GM21515 (cell line): ENCODE measurements around the gene HEATR5A.
"Not testable (repeated sequence)": the region's sequence is repeated elsewhere in the genome, so short reads cannot be mapped to it uniquely, and the experiment has no call there.

Experiments
- ATAC-seq: cut with Tn5 transposase; IDR thresholded peaks from one replicate; pipeline ENCODE4 v1.9.1; 2021; ENCODE audit not compliant: unreplicated experiment

Gene HEATR5A

GRCh38 chr14:31391473-31391872, 28.9 kb downstream of the HEATR5A start:
- no peak for ATAC-seq

GRCh38 chr14:31389946-31390345, 30.4 kb downstream of the HEATR5A start:
- no peak for ATAC-seq

GRCh38 chr14:31388687-31389413, 31.5 kb downstream of the HEATR5A start:
- no peak for ATAC-seq

- ATAC-seq, result no peak
These were observed 33.3 kb downstream of the HEATR5A start for GRCh38 chr14:31387091-31387490.

- ATAC-seq, result no peak
These were observed 34.1 kb downstream of the HEATR5A start for GRCh38 chr14:31386271-31386670.

DNA sequence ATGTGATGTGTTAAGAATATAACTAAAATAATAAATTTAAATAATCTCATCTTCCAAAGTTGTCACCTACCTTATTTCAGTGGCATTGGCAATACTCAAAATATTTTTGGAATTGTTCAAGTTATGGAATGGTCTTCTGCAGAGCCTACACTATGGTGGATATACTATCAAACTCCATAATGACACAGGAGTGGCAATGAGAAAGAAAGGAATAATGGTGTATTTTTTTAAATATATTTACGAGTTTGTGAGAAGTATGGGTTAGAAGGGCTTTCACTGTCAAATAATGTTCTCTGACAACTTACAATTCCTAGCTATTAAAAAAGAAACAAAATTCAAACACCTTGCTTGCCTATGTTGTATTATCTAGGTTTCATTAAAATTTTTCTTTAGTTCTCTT, 38.1 kb downstream of the HEATR5A start:
- no peak for ATAC-seq

- no peak for ATAC-seq
These were observed 40.2 kb downstream of the HEATR5A start for GRCh38 chr14:31380106-31380505.

- not testable (repeated sequence) for ATAC-seq
These were observed 41.0 kb downstream of the HEATR5A start for GRCh38 chr14:31379125-31379947.

GRCh38 chr14:31377433-31377832, 42.9 kb downstream of the HEATR5A start:
- no peak for ATAC-seq

DNA sequence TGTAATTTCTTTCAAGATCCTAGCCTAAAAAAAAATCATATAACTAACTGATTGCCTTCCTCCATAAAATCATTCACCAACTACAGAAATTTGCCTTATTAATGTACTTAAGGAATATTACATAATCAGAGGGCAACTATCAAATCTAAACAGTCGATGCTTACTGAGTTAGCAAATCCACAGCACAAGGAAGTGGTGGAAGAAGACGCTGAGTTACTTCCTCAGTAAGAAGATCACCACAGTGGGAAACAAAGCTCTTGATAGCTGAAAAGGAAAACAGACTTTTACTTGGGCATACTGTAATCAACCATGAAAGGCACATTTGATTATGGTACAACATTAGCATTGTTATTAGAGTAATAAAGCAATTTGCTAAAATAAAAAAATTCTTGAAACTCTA, 48.7 kb downstream of the HEATR5A start:
- no peak for ATAC-seq

DNA sequence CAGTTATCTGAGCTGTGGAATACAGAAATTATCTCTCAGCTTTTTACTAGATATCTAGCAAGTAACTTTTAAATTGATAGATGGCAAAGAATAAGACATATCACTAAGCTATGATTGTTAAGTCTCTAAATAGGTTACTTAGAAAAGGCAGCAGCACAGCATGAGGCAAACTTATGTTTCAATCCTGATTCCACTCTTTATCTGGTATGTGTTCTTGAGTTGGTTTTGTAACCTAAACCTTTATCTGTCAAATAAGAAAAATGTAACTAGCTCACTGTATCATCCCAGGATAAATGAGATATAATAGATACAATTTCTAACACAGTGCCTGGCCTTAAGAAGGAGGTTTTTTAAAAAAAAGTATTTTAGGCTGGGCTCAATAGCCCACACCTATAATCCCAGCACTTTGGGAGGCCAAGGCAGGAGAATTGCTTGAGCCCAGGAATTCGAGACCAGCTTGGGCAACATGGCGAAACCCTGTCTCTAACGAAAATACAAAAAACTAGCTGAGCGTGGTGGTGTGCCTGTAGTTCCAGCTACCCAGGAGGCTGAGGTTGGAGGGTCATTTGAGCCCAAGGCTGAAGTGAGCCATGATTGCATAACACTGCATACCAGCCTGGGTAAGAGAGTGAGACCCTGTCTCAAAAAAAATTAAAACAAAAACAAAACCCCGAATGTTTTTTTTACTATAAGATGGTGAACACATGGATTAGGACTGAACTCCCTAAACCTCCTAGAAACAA, 56.8 kb downstream of the HEATR5A start:
- no peak for ATAC-seq

DNA sequence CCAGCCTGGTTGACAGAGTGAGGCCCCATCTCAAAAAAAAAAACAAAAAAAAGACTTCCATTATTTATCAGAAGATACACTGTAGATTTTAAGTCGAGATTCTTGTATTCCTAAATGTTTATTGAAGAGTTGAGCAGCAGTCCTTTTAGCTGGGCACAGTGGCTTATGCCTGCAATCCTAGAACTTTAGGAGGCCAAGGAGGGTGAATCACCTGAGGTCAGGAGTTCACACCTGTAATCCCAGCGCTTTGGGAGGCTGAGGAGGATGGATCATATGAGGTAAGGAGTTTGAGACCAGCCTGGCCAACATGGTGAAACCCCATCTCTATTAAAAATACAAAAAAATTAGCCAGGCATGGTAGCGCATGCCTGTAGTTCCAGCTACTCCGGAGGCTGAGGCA, 57.6 kb downstream of the HEATR5A start:
- no peak for ATAC-seq

- ATAC-seq, result not testable (repeated sequence)
These were observed 58.6 kb downstream of the HEATR5A start for GRCh38 chr14:31361761-31362160.

GRCh38 chr14:31360919-31361662, 59.3 kb downstream of the HEATR5A start:
- ATAC-seq, result no peak

DNA sequence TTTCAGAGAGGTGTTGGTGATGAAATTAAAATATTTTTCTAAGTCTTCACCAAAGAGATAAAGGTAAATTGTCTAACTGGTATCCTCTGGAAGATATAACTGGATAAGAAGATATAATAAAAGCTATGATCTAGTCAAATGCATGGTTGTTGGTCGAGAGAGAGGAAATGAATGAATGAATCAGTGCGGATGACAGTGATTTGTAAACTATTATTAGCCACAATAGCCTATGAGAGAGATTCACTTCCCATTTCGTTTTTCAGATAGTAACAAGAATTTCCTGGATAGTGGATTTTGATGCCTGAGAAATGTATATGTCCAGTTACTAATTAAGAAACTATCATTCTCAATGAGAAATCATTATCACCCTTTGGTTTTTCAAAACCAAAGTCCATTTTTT, 63.1 kb downstream of the HEATR5A start:
- ATAC-seq, result no peak

GRCh38 chr14:31346097-31346496, 74.3 kb downstream of the HEATR5A start:
- no peak for ATAC-seq

DNA sequence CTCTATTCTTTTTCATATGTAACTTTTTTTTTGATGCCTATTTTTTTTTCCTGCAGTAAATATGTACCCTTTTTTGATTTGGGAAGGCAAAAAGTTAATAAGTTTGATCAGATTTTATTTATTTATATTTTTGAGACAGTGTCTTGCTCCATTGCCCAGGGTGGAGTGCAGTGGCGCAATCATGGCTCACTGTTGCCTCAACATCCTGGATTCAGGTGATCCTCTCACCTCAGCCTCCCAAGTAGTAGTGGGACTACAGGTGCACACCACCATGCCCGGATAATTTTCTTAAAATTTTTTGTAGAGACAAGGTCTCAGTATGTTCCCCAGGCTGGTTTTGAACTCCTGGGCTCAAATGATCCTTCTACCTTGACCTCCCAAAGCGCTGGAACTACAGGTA, 79.1 kb downstream of the HEATR5A start:
- ATAC-seq, result no peak

GRCh38 chr14:31340297-31341063, 79.9 kb downstream of the HEATR5A start:
- ATAC-seq, result no peak

- ATAC-seq, result no peak
These were observed 80.6 kb downstream of the HEATR5A start for GRCh38 chr14:31339743-31340142.

DNA sequence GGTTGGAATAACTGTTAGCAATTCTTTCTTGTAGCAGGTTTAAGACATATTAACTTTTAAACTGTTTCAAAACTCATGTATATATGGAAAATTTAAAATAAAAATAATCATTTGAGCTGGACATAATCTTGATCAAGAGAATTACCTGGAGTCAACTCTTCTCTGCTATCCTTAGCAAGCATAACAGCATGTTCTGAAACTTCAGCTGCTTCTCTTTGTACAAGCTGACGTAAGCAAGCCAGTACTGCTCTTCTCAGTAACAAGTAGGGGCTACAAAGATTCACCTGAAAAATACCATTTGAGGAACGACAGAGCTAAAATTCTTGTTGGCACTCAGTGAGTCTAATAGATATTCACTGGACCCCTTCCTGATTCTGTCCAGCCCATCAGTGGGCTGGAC, 83.0 kb downstream of the HEATR5A start:
- no peak for ATAC-seq
